Measurements from ENCODE around the gene SLC1A3.
"Not testable (repeated sequence)": the region's sequence is repeated elsewhere in the genome, so short reads cannot be mapped to it uniquely, and the experiment has no call there.

SLC1A3 gene

DNA sequence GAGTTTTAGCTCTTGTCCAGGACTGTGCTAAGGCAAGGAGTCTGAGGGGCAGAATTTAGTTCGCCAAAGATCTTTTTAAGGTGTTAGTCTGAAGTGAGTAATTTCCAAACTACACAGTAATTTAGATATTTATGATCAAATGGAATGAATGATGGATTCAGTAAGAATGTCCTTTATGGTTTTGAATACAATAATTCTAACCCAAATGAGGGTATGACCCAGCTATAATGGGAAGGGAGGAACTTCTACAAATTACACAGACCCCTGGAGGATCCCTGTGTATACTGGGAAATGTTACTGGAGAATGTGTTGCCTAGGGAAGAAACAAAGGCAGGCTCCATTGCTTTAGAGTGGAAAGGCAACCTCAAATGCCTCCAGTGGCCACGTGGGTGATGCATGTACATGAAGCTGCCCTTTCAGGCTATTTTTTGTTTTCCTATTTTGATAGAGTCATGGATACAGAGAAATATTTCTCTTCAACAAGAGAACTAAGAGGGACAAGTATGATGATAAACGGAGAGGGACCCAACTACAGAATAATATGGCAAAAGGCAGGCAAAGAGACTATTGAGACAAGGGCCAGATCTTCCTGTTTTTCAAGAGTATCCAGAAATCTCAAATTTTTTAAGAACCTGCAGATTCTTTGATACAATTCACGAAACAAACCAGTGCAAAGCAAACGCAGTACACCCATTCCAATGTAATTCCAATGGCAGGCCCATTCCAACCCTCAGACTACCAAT lies 25.4 kb downstream of the SLC1A3 start:
- no peak for DNase-seq

DNA sequence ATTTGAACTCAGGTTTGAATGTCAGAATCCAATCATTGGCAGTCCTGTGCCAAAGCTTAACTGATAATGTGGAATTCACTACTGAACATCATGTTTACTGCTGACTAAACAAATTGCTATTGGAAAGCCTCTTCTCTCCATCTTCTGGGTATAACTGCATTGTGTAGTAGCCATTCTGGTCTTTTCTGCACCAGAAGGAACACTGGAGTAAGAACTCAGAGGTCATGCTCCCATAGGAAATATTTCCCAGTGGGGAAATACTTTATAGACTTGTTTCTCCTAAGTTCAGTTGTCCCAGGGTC lies 25.9 kb downstream of the SLC1A3 start:
- no peak for DNase-seq

DNA sequence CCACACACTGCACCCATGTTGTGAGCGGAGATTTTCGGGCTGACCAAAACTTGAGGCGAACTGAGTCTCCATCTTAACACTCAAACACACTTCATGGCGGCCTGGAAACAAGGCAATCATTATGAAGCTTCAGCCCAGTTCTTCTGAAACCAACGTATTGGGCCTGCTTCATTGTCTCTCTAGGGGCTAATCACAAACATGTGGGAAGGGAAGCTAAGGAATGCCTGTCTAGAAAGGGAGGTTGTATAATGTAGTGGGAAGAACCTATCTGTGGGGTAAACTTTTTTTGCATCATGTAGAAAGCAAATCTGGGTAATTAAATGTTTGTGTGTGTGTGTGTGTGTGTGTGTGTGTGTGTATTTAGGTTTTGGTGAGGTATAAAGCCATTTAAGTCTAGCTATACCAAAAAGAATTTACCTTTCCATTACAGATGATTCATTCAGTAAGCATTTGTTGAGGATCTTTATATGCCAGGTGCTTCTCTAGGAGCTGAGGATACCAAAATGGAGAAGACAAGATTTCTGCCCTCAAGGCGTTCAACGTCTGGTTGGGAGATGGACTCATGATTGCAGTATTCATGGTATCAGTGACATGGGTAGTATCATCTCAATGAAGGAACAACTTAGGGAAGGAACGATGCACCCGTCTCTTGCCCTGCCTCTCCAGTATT lies 29.4 kb downstream of the SLC1A3 start:
- DNase-seq = no peak

DNA sequence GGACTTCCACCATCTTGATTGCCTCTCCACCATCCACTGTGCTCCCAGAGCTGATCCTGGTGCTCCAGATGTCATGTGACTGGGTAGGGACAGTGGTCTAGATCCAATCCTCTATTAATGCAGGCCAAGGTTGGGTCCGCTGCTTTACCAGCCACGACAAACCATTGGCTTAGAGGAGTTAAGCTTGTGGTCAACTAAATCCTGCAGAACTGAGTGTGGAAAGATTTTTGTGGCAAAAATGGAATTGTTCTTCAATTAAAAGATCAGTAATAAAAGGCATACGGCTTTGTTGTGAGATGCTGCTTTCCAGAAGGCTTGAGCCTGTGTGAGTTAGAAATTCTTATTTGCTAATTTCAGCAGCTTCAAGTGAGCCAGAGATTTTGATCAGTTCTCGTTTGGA lies 30.7 kb downstream of the SLC1A3 start:
- DNase-seq = no peak

DNA sequence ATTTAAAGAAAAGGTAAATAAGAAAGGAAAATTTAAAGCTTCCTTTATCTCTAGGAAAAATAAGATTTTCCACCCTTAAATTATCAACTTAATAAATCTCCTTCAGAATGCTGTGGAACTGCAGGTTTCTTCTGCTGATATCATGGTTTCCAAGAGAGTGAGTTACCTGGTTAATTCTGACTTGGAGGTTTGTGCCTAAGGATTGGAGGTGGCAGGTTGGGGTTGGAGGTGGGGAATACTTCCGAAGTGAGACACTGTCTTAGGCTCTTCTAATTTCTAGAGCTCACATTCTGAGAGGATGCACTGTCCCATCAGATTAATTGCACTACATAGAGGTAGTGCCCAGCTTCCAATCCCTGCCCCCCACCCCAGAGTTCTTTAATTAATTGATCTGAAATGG lies 31.1 kb downstream of the SLC1A3 start:
- DNase-seq = no peak

DNA sequence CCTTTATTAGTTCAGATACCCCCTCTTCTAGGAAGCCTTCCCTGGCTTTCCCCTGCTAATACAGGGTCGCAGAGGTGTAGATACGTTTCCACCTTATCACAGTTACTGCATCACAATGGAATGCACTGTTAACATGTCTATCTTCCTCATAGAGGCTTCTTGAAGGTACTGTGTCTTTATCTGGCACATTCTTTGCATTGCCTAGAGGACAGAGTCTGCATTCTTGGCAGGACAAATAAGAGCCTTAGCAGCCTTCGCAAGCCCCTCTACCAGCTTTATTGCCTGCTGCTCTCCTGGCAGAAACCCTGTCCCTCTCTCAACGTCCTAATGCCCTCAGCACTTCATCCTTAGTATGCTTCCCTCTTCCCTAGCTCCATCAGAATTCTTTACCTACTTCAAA lies 31.6 kb downstream of the SLC1A3 start:
- DNase-seq = no peak

DNA sequence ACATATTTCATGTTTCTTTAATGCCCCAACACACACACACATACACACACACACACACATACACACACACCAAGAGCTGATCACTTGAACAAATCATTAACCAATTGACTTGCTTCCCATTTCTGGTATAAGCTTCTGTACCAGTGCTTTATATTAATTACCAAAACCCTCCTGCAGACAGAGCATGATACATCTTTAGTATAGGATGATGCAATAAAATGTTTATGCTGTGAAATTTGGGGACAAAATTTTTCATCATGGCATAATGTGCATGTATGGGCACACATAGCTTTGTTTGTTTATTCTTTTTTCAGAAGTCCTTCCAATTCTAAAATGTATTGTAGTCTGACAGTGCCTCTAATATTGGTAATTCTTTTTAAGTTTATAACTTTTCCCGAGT lies 34.5 kb downstream of the SLC1A3 start:
- no peak for DNase-seq

DNA sequence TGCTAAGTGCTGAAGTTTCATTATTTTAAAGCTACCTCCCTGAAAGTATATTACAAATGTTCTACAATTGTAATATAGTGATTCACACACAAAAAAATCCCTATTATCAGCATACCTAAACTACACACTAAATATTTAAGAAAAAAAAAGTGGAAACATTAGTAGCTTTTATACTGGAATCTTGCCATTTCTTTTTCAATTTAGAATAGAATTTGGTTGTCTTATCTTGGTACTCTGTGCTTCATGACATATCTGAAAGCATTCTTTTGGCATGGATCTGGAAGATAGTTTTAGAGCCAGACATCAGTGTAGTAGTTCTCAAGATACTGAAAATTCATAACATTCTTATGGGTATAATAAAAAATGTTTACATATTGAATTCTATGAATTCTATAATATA lies 35.0 kb downstream of the SLC1A3 start:
- no peak for DNase-seq

DNA sequence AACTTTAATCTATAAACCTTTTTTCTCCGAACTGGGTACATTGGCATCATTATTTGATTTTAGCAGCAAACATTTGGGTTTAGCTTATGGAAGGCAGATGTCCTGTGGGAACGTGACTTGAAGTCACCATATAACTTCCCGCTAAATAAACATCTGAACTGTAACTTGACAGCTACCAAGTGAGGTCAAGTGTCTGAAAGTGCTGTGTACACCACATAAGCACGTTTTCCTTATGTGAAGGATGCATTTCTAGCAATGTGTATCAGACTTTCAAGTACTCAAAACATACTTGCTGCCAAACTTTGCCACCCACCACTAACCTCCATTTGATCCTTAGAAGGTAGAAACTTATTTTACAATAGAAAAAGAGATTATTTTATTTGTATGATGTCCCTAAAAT lies 35.7 kb downstream of the SLC1A3 start:
- no peak for DNase-seq

DNA sequence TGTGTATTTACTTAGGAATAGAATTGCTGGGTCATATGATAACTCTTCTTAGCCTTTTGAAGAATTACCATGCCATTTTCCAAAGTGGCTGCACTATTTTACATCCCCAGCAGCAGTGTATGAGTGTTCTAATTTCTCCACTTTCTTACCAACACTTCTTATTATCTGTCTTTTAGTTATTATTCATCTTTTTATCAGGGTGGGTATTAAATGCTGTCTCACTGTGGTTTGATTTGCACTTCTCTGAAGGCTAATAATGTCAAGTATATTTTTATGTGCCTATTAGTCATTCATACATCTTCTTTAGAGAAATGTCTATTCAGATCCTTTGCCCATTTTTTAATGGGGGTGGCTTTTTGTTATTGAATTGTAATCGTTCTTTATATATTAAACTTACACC lies 36.8 kb downstream of the SLC1A3 start:
- DNase-seq = no peak

DNA sequence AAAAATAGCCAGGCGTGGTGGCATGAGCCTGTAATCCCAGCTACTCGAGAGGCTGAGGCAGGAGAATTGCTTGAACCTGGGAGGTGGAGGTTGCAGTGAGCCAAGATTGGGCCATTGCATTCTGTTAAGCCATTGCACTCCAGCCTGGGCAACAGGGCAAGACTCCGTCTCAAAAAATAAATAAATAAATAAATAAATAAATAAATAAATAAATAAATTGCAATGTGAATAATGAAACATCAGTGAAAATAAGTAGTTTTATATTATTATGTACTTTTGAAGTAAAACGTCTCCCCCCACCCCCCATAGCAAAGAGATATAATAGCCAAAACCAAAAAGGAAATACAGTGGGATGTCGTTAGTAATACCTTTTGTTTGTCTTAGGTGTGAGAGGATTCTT lies 37.4 kb downstream of the SLC1A3 start:
- not testable (repeated sequence) for DNase-seq

DNA sequence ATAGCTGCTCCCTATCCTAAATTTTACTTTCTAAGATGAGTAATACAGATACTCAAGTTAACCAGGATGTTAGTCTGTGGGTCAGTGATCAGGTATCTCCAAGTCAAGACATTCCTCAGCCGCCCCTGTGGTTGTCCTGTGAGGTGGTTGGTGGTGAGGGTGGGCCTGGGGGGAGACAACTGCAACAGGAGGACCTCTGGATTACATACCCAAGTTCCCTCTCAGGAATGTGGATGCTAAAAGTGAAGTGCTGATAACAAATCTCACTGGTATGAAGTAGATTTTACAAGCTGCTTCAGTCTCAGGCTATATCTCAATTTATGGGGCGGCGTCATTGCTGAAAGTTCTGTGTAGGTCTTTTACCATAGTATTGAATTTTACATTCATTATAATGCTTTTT lies 38.3 kb downstream of the SLC1A3 start:
- DNase-seq = no peak

DNA sequence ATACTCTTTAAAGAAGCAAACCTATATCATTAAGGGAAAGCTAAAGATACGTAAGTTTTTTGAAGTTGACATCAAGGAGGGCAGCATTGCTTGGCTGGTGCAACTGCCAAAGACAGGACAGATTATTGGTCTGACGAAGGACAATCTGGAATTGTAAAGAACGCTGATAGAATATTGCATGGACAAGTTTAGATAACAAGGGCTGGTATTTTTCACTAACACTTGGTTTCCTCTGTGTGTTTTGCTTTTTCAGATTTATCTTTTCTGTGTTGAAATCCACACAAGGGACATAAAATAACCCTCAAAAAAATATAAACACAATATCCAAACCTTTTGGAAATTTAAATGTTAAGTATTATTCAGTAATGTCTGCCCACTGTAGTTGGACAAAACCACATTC lies 39.7 kb downstream of the SLC1A3 start:
- DNase-seq = no peak

DNA sequence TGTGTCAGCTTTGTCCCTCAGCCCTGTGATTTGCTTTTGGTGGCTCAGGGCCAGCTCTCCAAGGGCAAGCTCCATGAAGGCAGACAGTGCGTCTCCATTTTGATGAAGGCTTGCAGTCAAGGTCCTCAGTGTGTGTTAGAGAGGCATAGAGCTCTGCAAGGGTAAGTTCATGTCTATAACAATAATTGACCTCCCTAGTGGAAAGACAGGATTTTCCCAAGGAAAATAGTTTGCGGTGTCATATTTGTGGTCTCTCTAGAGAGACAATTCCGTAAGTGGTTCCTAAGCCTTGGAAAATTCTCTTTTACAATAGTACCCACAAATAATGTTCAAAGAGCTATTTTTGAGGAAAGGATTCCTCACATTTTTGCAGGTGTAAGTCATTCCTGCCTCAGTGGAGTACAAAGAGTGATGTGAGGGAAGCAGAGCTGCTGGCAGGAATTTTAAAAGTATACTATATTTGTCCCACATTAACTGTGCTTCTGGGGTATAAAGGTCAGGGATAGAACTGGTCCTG lies 40.2 kb downstream of the SLC1A3 start:
- DNase-seq = no peak

DNA sequence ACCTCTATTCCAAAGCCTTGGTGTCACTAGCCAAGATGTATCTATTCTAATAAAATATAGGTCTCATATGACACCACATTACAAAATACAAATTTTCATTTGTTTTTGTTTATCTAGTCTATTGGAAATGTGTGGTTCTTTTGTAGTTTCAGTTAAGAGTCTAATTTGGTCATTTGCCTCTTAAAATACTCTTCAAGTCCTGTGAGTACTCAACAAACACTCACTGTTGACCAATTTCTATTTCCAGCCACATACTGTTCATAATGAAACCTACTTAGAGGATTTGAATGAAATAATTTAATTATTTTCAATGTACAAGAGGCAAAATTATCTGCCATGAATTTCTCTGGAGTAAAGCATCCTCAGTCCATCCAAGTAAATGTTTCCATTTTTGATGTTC lies 40.6 kb downstream of the SLC1A3 start:
- DNase-seq = no peak

DNA sequence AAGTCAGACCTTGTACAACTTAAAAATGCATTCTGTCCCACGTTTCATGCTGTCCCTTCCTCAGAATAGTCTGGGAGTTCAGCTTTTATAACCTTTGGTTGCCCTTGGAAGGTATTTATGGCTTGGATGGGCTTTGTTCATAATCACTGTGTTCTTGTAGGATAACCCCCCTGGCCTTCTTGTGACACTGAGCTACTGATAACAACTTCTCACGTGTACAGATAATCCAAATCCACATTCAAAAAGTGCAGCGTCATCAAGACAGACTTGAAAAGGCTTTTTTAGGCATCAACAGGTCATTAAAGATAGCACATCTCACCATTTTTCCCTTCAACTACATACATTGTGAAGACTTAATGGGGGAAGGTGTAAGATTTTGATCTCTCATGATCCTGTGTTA lies 42.0 kb downstream of the SLC1A3 start:
- no peak for DNase-seq

DNA sequence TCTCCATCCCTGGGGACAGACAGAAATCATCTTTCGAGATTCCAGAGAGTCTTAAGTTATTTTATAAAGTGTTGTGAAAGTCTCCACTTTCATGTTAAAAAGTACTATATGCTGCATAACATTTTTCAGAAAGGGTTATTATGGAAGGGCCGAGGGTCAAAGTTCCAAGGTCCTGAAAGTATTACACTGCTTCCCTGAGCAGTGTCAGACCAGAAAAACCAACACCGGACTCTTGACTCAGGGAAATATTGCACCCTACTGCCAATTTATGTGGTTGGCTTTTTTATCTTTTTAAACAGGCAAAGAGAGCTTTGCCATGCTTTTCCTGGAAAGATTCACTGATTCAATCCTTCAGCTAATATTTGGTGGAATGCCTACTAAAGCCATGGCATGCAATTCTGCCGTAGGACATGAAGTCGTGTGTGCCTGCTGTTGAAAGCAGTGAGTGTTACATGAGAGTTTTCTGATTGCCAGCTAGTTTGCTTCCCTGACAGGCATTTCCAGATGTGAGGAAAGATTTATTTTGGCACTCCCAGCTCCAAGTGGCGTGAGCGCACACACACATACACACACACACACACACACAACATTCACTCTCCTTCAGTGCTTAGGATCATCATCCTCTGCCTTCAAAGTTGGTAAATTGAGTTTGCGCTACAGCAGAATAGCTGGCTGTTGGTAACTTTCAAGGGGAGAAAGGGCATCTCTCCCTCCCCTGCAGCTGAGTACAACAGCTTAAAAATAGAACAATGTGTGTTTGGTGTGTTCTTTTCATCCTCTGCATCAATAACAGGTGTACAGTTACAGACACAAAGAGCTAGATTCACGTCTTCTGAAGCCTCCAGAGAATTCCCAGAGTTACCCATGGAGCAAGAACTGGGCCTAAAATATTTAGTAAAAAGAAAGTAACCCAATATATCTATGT lies 45.6 kb downstream of the SLC1A3 start:
- DNase-seq = no peak

DNA sequence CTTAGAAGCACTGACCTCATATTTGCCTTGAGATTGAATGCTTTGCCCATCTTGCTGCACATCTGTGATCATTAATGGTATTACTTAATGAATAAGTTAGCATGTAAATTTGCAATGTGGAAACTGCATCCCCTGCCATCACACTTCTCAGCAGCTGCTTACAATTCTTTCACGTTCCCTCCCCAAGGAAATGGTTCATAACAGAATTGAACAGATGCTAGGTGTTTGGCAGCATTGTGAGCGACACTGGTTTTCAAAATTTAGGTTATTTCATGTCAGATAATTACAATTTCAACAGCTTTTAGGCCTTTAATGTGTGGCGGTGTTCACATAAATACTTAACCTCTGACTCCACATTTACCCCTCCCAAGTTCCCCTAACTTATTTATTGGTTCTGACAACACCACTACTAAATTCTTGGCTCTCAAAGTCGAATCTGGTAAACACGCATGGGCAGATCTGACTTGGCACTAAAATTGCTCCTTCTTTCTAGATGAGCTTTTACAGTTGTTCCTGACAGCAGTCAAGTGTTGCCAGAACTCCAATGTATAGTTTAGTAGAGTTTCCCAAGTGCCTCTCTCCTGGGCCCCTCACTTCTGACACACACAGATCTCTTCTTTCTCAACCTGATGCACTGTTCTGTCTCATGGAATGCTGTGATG lies 46.8 kb downstream of the SLC1A3 start:
- no peak for DNase-seq

DNA sequence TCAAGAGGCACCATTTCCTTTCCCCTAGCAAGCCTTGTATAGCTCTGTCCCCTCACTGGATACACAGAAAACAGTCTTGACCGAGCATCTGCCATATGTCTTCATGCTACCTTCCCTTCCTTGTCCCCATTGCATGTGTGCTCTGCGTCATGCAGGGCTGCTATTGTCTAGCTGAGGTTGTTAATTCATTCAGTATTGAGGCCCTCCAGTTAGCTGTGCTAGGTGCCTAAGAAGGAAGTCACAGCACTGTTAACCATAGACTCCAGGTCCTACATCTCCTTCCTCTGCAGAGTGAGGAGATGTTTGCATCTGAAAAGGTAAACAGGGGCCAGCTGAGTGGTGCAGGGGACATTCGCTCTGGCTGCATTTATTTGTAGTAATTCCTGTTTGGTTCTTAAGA lies 48.2 kb downstream of the SLC1A3 start:
- DNase-seq = no peak

DNA sequence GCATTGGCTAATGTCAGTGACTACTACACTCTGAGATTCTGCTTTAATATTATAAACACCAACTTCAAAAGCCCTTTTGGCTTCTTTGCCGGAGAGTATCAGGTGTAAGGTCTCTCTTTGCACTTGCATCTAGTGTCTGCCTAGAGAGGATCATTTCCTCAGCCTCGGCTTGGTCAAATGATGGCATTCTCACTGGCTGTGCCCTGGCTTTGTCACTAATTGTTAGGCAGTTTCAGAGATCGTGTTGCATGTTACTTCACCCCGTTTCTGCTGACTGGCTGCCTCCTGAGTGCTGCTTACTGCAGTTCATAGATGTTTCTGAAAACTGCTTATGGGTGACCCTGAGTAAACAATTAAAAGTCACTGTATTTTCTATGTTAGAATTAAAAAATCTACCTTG lies 48.8 kb downstream of the SLC1A3 start:
- no peak for DNase-seq

DNA sequence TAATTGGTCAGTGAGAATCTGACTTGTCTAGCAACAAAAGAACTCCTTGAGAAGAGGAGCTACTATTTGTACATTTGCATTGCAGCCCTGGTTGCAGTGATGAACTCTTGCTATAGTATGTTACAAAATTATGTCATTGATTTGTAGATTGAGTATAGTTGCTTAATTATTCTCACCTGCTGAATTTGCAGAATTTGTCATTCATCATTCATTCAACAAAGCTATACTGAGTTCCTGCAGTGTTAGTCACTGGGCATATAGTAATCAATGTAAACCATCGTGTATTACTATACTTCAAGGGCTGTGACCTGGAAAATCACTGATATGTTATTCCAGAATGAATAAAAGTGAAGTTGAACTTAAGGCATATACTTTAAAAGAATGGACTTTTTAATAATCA lies 50.1 kb downstream of the SLC1A3 start:
- no peak for DNase-seq

DNA sequence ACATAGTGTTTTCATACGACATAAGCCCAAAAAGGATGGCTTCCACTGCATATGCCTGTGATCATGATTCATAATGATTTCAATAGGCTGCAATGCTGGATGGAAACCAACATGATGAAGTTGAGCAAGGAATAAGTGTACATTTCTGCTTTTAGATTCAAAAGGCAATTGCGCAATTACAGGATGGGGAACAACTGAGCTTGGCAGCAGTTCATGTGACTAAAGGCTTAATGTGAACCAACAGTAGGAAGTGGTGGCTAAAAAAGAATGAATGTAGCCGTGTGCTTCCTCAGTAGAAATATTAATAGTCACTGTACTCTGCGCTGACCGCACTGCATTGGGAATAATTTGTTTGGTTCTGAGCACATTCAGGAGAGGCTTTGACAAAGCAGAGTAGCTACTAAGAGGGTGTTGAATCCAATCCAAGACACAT lies 51.2 kb downstream of the SLC1A3 start:
- no peak for DNase-seq

Measured in CD4-positive, alpha-beta T cell treated with Interleukin-6 for 4 hours (primary cell).